ENCODE measurements around the gene GIMAP8. TPM values are rescaled to one million over a fixed set of nuclear protein-coding genes. Genes with fewer than 3 reads are reported as not detected.

The GIMAP8 gene
- total RNA-seq, 2 donors from 2014 or later, result 6.6 to 9.6 TPM

DNA sequence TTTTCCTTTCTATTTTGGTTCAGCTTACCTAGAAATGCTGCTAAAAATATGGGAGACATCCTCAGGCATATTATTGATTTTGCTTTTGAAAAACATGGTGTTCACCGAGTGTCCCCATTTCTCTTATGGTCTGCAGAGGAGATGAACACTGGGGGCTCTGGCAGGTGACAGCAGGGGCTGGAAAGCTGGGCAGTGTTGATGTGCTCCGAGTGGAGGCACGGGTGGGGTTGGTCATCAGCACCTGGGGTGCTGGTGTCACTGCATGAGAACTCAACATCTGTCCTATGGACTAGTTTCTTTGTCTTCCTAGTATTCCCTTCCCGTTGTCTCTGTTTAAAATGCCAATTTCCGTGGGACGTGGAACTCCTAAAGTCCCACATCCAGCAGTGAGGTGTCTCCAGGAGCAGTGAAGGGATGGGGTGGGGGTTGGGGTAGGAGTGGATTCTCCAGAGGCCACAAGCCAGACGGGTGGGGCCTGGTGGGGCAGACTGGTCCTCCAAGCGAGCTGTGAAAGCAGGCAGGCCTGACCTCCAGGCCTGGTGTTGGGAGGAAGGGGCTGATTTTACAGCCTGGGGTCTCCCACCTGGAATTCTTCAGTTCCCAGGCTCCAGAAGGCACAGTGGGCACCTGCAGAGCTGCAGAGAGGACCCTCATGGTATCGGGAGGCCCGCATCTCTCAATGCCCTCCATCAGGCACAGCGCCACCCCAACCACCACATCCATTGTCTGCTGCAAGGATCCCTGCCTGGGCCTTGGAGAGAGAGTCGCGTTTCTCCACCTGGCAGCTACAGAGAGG is 46.9 kb upstream of the GIMAP8 start:
- Histone ChIP-seq H3K27ac (peak overlapping the region; percentile 93 to 95), H3K27me3 (no peaks in the 10 kb centered on the region), H3K36me3 (no peaks in the 10 kb centered on the region), H3K9me3 (no peaks in the 10 kb centered on the region), H3K4me3 (no peak overlapping the region), H3K4me1 (peaks cover 0 to 39% of the 10 kb centered on the region in 2 donors)
- TF ChIP-seq, protein P1, sequence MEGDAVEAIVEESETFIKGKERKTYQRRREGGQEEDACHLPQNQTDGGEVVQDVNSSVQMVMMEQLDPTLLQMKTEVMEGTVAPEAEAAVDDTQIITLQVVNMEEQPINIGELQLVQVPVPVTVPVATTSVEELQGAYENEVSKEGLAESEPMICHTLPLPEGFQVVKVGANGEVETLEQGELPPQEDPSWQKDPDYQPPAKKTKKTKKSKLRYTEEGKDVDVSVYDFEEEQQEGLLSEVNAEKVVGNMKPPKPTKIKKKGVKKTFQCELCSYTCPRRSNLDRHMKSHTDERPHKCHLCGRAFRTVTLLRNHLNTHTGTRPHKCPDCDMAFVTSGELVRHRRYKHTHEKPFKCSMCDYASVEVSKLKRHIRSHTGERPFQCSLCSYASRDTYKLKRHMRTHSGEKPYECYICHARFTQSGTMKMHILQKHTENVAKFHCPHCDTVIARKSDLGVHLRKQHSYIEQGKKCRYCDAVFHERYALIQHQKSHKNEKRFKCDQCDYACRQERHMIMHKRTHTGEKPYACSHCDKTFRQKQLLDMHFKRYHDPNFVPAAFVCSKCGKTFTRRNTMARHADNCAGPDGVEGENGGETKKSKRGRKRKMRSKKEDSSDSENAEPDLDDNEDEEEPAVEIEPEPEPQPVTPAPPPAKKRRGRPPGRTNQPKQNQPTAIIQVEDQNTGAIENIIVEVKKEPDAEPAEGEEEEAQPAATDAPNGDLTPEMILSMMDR (IDR thresholded peaks at IDR 0.05), result no peak
- DNase-seq (ENCODE audit: low spot score), result no peak

DNA sequence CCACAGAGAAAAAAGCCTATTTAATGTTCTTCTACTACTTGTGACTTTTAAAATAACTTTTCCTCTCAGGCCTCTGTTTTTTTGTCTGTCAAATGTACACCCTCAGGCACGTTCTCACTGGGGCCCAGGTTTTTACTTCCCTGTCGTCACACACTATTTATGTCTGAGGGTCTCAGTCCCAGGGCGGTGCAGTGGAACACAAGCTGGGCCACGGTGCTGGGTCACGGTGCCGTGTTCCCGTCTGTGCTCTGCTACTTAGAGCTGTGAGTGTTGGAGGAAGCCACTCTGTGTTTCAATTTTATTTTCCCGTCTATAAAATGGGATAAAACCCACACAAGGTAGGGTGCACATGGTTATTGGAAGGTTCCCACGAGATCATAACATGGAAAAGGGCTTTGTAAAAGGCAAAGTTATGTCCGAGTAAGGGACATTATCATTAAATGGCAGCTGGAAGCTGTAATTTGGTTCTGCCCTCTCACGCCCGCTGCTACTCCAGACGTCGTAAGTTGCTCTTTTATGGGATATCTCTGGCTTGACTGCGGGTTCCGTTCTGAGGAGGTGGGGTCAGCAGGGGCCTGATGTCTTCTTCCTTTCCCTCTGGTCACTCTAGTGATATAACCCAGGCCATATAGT is 46.1 kb upstream of the GIMAP8 start:
- Histone ChIP-seq H3K4me1 (peaks cover 0 to 32% of the 10 kb centered on the region in 2 donors), H3K27me3 (no peaks in the 10 kb centered on the region), H3K36me3 (no peaks in the 10 kb centered on the region), H3K4me3 (peak overlapping the region; percentile 58 to 76), H3K27ac (peak overlapping the region; percentile 93 to 95), H3K9me3 (no peaks in the 10 kb centered on the region)
- TF ChIP-seq, protein P1 (IDR thresholded peaks at IDR 0.05), result no peak
- DNase-seq (ENCODE audit: low spot score), result no peak

DNA sequence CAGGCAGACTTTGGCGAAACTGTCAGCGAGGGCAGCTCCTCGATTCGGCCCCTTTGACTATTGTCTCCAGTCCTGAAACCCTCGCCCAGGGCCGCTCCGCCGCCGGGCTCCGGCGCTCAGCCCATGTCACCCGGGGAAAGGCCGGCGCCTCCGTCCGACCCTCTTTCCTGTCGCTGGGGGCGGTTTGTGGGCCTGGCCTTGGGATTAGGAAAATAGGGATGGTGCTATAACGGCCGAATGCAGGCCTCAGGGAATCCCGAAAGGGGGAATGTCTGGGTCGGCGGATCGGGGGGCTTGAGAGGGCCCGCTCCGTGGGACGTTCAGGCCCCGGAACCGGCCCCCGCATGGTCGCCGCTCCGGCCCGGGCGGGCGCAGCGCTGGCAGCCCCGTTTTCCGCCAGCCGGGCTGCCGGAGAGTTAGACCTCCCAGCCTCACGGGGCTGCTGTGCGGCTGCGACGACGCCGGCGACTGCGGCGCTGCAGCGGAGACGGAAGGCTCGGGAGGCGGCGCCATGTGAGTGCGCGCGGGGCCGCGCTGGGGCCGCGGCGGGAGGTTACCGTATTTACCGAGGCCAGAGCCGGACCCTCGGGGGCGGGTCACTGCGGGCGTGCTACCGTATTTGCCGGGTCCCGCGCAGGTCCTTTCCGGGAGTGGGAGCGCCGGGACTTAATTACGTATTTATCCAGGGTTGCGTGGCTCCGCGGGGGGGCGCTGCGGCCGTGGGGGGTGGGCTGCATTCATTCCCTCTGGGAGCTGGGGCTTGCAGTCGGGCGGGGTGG is 45.4 kb upstream of the GIMAP8 start:
- peak overlapping the region; percentile 93 to 95 for H3K27ac ChIP-seq
- TF ChIP-seq, protein P1 (IDR thresholded peaks at IDR 0.05), result peak in 1 of 2 donors; percentile 53
- H3K4me3 ChIP-seq, result peak overlapping the region; percentile 58 to 76
- no peaks in the 10 kb centered on the region for H3K9me3 ChIP-seq
- H3K27me3 ChIP-seq, result no peaks in the 10 kb centered on the region
- no peaks in the 10 kb centered on the region for H3K36me3 ChIP-seq
- peaks cover 0 to 29% of the 10 kb centered on the region in 2 donors for H3K4me1 ChIP-seq
- peak; percentile 91 for DNase-seq (ENCODE audit: low spot score)

- peaks cover 0 to 29% of the 10 kb centered on the region in 2 donors for H3K4me1 ChIP-seq
- H3K27ac ChIP-seq, result peak overlapping the region; percentile 93 to 95
- H3K27me3 ChIP-seq, result no peaks in the 10 kb centered on the region
- TF ChIP-seq, protein P1 (IDR thresholded peaks at IDR 0.05), result no peak
- H3K4me3 ChIP-seq, result peak overlapping the region; percentile 58 to 76
- DNase-seq (ENCODE audit: low spot score), result no peak
- no peaks in the 10 kb centered on the region for H3K36me3 ChIP-seq
- no peaks in the 10 kb centered on the region for H3K9me3 ChIP-seq
Observed at GRCh38 chr7:150405584-150406311, 44.7 kb upstream of the GIMAP8 start.

DNA sequence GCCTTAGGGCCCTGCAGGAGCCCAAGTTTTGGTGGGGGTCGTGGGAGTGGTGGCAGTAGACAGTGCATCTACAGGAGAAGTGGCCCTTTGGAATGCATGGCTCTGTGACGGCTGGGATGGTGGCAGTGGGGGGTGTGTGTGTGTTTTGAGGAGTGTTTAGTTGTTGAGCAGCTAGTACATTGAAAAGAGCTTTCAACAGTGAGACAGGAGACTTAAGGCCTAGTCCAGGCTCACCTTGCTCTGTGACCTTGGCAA is 44.2 kb upstream of the GIMAP8 start:
- TF ChIP-seq, protein P1 (IDR thresholded peaks at IDR 0.05), result no peak
- Histone ChIP-seq H3K27ac (peak overlapping the region; percentile 93 to 95), H3K27me3 (no peaks in the 10 kb centered on the region), H3K4me1 (peaks cover 0 to 29% of the 10 kb centered on the region in 2 donors), H3K9me3 (no peaks in the 10 kb centered on the region), H3K36me3 (no peaks in the 10 kb centered on the region), H3K4me3 (peak overlapping the region; percentile 58 to 76)
- no peak for DNase-seq (ENCODE audit: low spot score)

Data from right atrium auricular region (tissue), 2 donors.